Measurements from ENCODE around the gene TEAD3.

Gene TEAD3

GRCh38 chr6:35489995-35490791 is 6.7 kb downstream of the TEAD3 start:
- Histone ChIP-seq H3K4me3 (IDR thresholded peaks at IDR 0.05; ENCODE audit: insufficient read depth, low read depth, low read length) (no peak overlapping the region), H3K9ac (no peak overlapping the region), H3K4me1 (ENCODE audit: low read depth, poor library complexity, severe bottlenecking) (peaks cover 13% of the 10 kb centered on the region), H2AFZ (ENCODE audit: low read depth) (no peak overlapping the region), H3K27me3 (ENCODE audit: insufficient read depth, low read depth) (no peaks in the 10 kb centered on the region), H3K79me2 (ENCODE audit: insufficient read depth, low read depth) (no peaks in the 10 kb centered on the region), H3K36me3 (ENCODE audit: insufficient read depth) (no peaks in the 10 kb centered on the region), H3K4me2 (no peak overlapping the region), H3K27ac (no peak overlapping the region), H4K20me1 (ENCODE audit: insufficient read depth) (no peaks in the 10 kb centered on the region)
- TF ChIP-seq CTCF (conservative IDR thresholded peaks at IDR 0.05; ENCODE audit: low read depth, low read length), result no peak

GRCh38 chr6:35489066-35489465 is 7.8 kb downstream of the TEAD3 start:
- no peaks in the 10 kb centered on the region for H3K79me2 ChIP-seq (ENCODE audit: insufficient read depth, low read depth)
- no peaks in the 10 kb centered on the region for H3K27me3 ChIP-seq (ENCODE audit: insufficient read depth, low read depth)
- H3K4me2 ChIP-seq, result no peak overlapping the region
- no peak overlapping the region for H3K27ac ChIP-seq
- H4K20me1 ChIP-seq (ENCODE audit: insufficient read depth), result no peaks in the 10 kb centered on the region
- peaks cover 13% of the 10 kb centered on the region for H3K4me1 ChIP-seq (ENCODE audit: low read depth, poor library complexity, severe bottlenecking)
- no peaks in the 10 kb centered on the region for H3K36me3 ChIP-seq (ENCODE audit: insufficient read depth)
- no peak overlapping the region for H3K9ac ChIP-seq
- H3K4me3 ChIP-seq (IDR thresholded peaks at IDR 0.05; ENCODE audit: insufficient read depth, low read depth, low read length), result no peak overlapping the region
- TF ChIP-seq CTCF (conservative IDR thresholded peaks at IDR 0.05; ENCODE audit: low read depth, low read length), result no peak
- no peak overlapping the region for H2AFZ ChIP-seq (ENCODE audit: low read depth)

- H3K27me3 ChIP-seq (ENCODE audit: insufficient read depth, low read depth), result no peaks in the 10 kb centered on the region
- TF ChIP-seq CTCF (conservative IDR thresholded peaks at IDR 0.05; ENCODE audit: low read depth, low read length), result no peak
- H3K27ac ChIP-seq, result no peak overlapping the region
- H2AFZ ChIP-seq (ENCODE audit: low read depth), result no peak overlapping the region
- H3K36me3 ChIP-seq (ENCODE audit: insufficient read depth), result no peaks in the 10 kb centered on the region
- H3K4me3 ChIP-seq (IDR thresholded peaks at IDR 0.05; ENCODE audit: insufficient read depth, low read depth, low read length), result no peak overlapping the region
- H3K4me1 ChIP-seq (ENCODE audit: low read depth, poor library complexity, severe bottlenecking), result peaks cover 13% of the 10 kb centered on the region
- H3K9ac ChIP-seq, result no peak overlapping the region
- no peaks in the 10 kb centered on the region for H4K20me1 ChIP-seq (ENCODE audit: insufficient read depth)
- H3K4me2 ChIP-seq, result no peak overlapping the region
- no peaks in the 10 kb centered on the region for H3K79me2 ChIP-seq (ENCODE audit: insufficient read depth, low read depth)
These were observed 8.4 kb downstream of the TEAD3 start for GRCh38 chr6:35488517-35488862.

- no peak for TF ChIP-seq CTCF (conservative IDR thresholded peaks at IDR 0.05; ENCODE audit: low read depth, low read length)
- Histone ChIP-seq H3K4me3 (IDR thresholded peaks at IDR 0.05; ENCODE audit: insufficient read depth, low read depth, low read length) (no peak overlapping the region), H3K4me2 (no peak overlapping the region), H3K36me3 (ENCODE audit: insufficient read depth) (no peaks in the 10 kb centered on the region), H3K79me2 (ENCODE audit: insufficient read depth, low read depth) (no peaks in the 10 kb centered on the region), H3K9ac (no peak overlapping the region), H2AFZ (ENCODE audit: low read depth) (no peak overlapping the region), H3K4me1 (ENCODE audit: low read depth, poor library complexity, severe bottlenecking) (peaks cover 13% of the 10 kb centered on the region), H3K27me3 (ENCODE audit: insufficient read depth, low read depth) (no peaks in the 10 kb centered on the region), H3K27ac (no peak overlapping the region), H4K20me1 (ENCODE audit: insufficient read depth) (no peaks in the 10 kb centered on the region)
These were observed 9.0 kb downstream of the TEAD3 start for GRCh38 chr6:35487658-35488516.

Measured in KMS-11 (cell line).